Caco-2 (cell line): Measurements from ENCODE around the gene PCNA. TPM values are rescaled to one million over a fixed set of nuclear protein-coding genes. Genes with fewer than 3 reads are reported as not detected.

ENCODE experiments used
- BruUV-seq: library from RNA; stranded (reverse); fragments of 400-500 nt; replicated peaks from 2 replicates; lab custom pipeline; 2021; lab: Mats Ljungman, UMichigan
- CTCF ChIA-PET: fragments of 300-600 bp; sonication (Branson Sonifier 250); formaldehyde crosslinking; loops from one replicate; lab custom pipeline; 2022; ENCODE audit warnings: antibody characterized with exemption; lab: Charles Lee
- POLR2A ChIA-PET: fragments of 300-600 bp; sonication (Branson Sonifier 250); formaldehyde crosslinking; loops from one replicate; lab custom pipeline; 2022; ENCODE audit warnings: antibody characterized with exemption; lab: Charles Lee
- DNase-seq, 2 experiments: peaks; one replicate each; pipeline versions ENCODE4 v3.0.0 to v3.0.0-alpha.2; 2020 to 2022
- H3K27me3 ChIP-seq: replicated peaks from 2 replicates; pipeline ENCODE4 v1.6.0; 2011; ENCODE audit warnings: low read length; ENCODE audit not compliant: control insufficient read depth, insufficient read depth
- H3K36me3 ChIP-seq: 2 replicates; pipeline ENCODE4 v1.5.1; 2011; ENCODE audit warnings: low read length; ENCODE audit not compliant: control insufficient read depth, insufficient read depth
- H3K4me1 ChIP-seq: fragments of 250-450 bp; sonication (Bioruptor Pico); 2 replicates; pipeline ENCODE4 v1.5.1; 2020; ENCODE audit warnings: mild to moderate bottlenecking
- H3K4me3 ChIP-seq: 2 replicates; pipeline ENCODE4 v1.5.1; 2011; ENCODE audit warnings: low read depth, mild to moderate bottlenecking, control low read depth, low read length
- H3K9me3 ChIP-seq: fragments of 250-450 bp; sonication (Bioruptor Pico); 2 replicates; pipeline ENCODE4 v1.5.1; 2020; ENCODE audit warnings: mild to moderate bottlenecking, moderate library complexity
- H3K27ac Mint-ChIP-seq: one replicate; pipeline ENCODE4 v1.8.0; 2022; ENCODE audit warnings: mixed read lengths; ENCODE audit not compliant: unreplicated experiment
- H3K27me3 Mint-ChIP-seq: one replicate; pipeline ENCODE4 v1.8.0; 2022; ENCODE audit warnings: mixed read lengths; ENCODE audit not compliant: insufficient read depth, unreplicated experiment
- H3K36me3 Mint-ChIP-seq: one replicate; pipeline ENCODE4 v1.8.0; 2022; ENCODE audit warnings: mild to moderate bottlenecking, mixed read lengths; ENCODE audit not compliant: insufficient read depth, unreplicated experiment
- H3K4me1 Mint-ChIP-seq: one replicate; pipeline ENCODE4 v1.8.0; 2022; ENCODE audit warnings: low read depth, mixed read lengths; ENCODE audit not compliant: unreplicated experiment
- H3K4me3 Mint-ChIP-seq: one replicate; pipeline ENCODE4 v1.8.0; 2022; ENCODE audit warnings: mild to moderate bottlenecking, moderate library complexity, mixed read lengths; ENCODE audit not compliant: unreplicated experiment
- H3K9me3 Mint-ChIP-seq: one replicate; pipeline ENCODE4 v1.8.0; 2022; ENCODE audit warnings: mixed read lengths; ENCODE audit not compliant: unreplicated experiment
- intact Hi-C: fragments of 100-400 bp; cut with micrococcal nuclease; formaldehyde crosslinking; loops from one replicate; pipeline ENCODE4 v1.10.0; 2022; ENCODE audit not compliant: unreplicated experiment
- total RNA-seq: library from RNA; stranded (reverse); gene quantifications from 2 replicates; pipeline ENCODE4 v1.2.3, GENCODE V29; 2022
- TF ChIP-seq, protein P1 (sequence below), 2 experiments: fragments of 200-600 bp in 1 of 2; IDR thresholded peaks; 1 replicate in 1 of 2; 2 replicates in 1 of 2; pipeline versions ENCODE4 v1.5.1 to v1.8.0; 2011 to 2022; ENCODE audit warnings: antibody characterized with exemption in 1 of 2, control low read depth in 1 of 2, inconsistent platforms in 1 of 2, low read depth in 1 of 2, low read length in 1 of 2, mild to moderate bottlenecking in 1 of 2, moderate library complexity in 1 of 2; ENCODE audit not compliant: insufficient read depth in 1 of 2, severe bottlenecking in 1 of 2, unreplicated experiment in 1 of 2

Gene PCNA
- total RNA-seq, 1 experiment from 2014 or later, result 258 TPM

DNA sequence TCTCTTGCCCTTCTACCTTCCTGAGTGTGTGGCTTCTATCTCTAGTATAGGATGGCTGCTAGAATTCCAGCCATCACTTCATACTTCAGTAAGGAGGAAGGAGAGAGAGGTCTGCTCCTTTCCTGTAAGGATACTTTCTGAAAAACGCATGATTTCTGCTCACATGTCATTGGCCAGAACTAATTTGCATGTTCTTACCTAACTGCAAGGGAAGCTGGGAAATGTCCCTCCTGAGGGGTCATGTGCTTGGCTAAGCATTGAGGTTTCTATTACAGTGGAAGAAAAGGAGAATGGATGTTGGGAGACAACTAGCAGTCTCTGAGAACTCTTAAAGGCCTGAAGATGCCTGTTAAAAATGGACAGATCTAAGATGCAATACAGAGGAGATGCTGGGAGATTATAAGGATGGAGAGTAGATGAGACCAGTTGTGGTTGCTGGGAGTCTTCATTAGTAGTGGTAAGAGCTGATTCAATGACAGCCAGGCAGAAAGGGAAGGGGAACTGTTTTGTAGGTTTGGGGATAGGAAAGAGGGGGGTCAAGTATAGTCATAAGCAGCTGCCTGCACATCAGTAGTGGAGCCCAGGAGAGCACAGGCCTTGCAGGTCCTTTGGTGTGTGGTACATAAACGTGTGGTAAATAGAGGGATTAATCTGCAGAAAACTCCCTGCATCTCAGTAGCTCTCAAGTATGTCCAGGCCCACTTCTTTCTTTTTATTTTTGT lies 27.3 kb upstream of the PCNA start:
- no peaks in the 10 kb centered on the region for H3K36me3 ChIP-seq
- POLR2A ChIA-PET, result no interaction called here
- intact Hi-C loops, result no loop called here
- CTCF ChIA-PET, result no interaction called here
- Mint-ChIP-seq H3K9me3 (no peaks in the 10 kb centered on the region), H3K27me3 (no peaks in the 10 kb centered on the region), H3K36me3 (peaks cover 5% of the 10 kb centered on the region), H3K4me3 (no peak overlapping the region), H3K27ac (no peak overlapping the region), H3K4me1 (peaks cover 7% of the 10 kb centered on the region)
- H3K9me3 ChIP-seq, result no peaks in the 10 kb centered on the region
- H3K27me3 ChIP-seq, result no peaks in the 10 kb centered on the region
- no TSS peak for BruUV-seq
- no peak overlapping the region for H3K4me3 ChIP-seq
- DNase-seq, result no peak
- TF ChIP-seq, protein P1, sequence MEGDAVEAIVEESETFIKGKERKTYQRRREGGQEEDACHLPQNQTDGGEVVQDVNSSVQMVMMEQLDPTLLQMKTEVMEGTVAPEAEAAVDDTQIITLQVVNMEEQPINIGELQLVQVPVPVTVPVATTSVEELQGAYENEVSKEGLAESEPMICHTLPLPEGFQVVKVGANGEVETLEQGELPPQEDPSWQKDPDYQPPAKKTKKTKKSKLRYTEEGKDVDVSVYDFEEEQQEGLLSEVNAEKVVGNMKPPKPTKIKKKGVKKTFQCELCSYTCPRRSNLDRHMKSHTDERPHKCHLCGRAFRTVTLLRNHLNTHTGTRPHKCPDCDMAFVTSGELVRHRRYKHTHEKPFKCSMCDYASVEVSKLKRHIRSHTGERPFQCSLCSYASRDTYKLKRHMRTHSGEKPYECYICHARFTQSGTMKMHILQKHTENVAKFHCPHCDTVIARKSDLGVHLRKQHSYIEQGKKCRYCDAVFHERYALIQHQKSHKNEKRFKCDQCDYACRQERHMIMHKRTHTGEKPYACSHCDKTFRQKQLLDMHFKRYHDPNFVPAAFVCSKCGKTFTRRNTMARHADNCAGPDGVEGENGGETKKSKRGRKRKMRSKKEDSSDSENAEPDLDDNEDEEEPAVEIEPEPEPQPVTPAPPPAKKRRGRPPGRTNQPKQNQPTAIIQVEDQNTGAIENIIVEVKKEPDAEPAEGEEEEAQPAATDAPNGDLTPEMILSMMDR (IDR thresholded peaks at IDR 0.05; ENCODE audit: insufficient read depth in 1 of 2, low read depth in 1 of 2, low read length in 1 of 2, severe bottlenecking in 1 of 2, unreplicated experiment in 1 of 2), result no peak
- peaks cover 13% of the 10 kb centered on the region for H3K4me1 ChIP-seq

DNA sequence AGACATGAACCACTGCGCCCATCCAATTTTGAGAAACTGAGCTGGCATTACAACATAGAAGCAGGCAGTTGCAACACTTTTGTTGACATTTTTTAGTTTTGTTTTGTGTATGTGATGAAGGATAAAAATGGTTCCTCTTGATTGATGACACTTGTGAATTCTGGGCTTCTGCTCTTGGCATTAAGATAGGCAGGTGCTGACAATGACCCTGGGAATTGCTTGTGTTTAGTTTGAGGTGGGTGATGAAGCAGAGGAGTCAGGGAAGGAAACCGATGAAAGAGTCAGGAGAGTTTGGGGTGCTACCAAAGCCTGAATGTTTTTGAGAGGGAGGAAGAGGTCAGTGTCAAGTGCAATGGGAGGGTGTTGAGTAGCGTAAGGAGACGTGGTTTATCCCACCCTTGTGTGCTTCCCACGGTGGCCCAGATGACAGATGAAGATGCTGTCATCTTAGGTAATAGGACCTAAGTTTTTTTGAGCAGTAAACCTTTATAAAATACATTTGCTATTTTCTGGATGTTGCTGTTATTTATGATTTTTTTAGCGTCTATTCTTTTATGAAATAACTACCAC lies 26.4 kb upstream of the PCNA start:
- Histone ChIP-seq H3K4me1 (peaks cover 13% of the 10 kb centered on the region), H3K9me3 (no peaks in the 10 kb centered on the region), H3K27me3 (no peaks in the 10 kb centered on the region), H3K4me3 (no peak overlapping the region), H3K36me3 (no peaks in the 10 kb centered on the region)
- BruUV-seq, result no TSS peak
- Mint-ChIP-seq H3K27ac (no peak overlapping the region), H3K36me3 (peaks cover 11% of the 10 kb centered on the region), H3K27me3 (no peaks in the 10 kb centered on the region), H3K4me1 (peaks cover 7% of the 10 kb centered on the region), H3K9me3 (no peaks in the 10 kb centered on the region), H3K4me3 (no peak overlapping the region)
- intact Hi-C loops, result no loop called here
- TF ChIP-seq, protein P1 (IDR thresholded peaks at IDR 0.05; ENCODE audit: insufficient read depth in 1 of 2, low read depth in 1 of 2, low read length in 1 of 2, severe bottlenecking in 1 of 2, unreplicated experiment in 1 of 2), result no peak
- ChIA-PET POLR2A (no interaction called here), CTCF (interaction anchor here (1.0 kb wide), 1 partner anchor 17 kb away, joined by 3 read pairs; no protein-coding TSS in a partner anchor)
- no peak for DNase-seq

DNA sequence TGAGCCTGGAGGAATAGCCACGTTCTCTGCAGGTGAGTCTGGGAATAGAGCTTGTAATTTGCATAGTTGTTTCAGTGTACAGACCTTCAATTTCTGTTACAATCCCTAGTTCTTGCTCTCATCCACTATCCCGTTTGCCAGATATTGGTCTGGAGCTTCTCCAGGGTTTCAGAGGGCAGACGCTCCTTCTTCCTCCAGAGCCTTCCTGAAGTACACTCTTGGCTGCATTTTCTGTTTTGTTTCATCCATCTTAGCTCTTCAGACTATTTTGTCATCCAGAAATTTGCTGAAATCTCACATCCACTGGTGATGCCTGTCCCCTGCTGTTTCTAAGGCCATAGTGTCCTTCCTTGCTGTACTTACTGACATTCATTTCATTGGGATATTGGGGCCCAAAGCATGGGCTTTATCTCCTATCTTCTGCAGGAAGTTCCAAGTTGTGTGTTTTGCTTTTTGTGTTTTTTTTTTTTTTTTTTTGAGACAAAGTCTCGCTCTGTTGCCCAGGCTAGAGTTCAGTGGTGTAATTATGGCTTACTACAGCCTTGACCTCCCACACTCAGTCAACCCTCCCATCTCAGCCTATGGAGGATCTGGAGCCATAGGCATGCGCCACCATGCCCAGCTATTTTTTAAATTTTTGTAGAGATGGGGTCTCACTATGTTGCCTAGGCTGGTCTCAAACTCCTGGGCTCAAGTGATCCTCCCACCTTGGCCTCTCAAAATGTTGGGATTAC lies 25.8 kb upstream of the PCNA start:
- DNase-seq, result no peak
- intact Hi-C loops, result no loop called here
- no peak overlapping the region for H3K27ac Mint-ChIP-seq
- H3K4me3 Mint-ChIP-seq, result no peak overlapping the region
- no peaks in the 10 kb centered on the region for H3K9me3 Mint-ChIP-seq
- Histone ChIP-seq H3K36me3 (no peaks in the 10 kb centered on the region), H3K4me1 (peaks cover 12% of the 10 kb centered on the region), H3K9me3 (no peaks in the 10 kb centered on the region), H3K27me3 (no peaks in the 10 kb centered on the region), H3K4me3 (no peak overlapping the region)
- TF ChIP-seq, protein P1 (IDR thresholded peaks at IDR 0.05; ENCODE audit: insufficient read depth in 1 of 2, low read depth in 1 of 2, low read length in 1 of 2, severe bottlenecking in 1 of 2, unreplicated experiment in 1 of 2), result no peak
- no peaks in the 10 kb centered on the region for H3K27me3 Mint-ChIP-seq
- peaks cover 7% of the 10 kb centered on the region for H3K4me1 Mint-ChIP-seq
- POLR2A ChIA-PET, result no interaction called here
- no TSS peak for BruUV-seq
- CTCF ChIA-PET, result interaction anchor here (1.0 kb wide), 1 partner anchor 17 kb away, joined by 3 read pairs; no protein-coding TSS in a partner anchor
- H3K36me3 Mint-ChIP-seq, result peaks cover 11% of the 10 kb centered on the region
